GM23338 (cell line): ENCODE measurements around the gene UGT1A4. TPM values are rescaled to one million over a fixed set of nuclear protein-coding genes. Genes with fewer than 3 reads are reported as not detected.

Experiments used
- ATAC-seq: fragments of 200-7000 bp; cut with Tn5 transposase; 3 replicates; pipeline ENCODE4 v1.9.1; 2020
- DNase-seq: peaks from one replicate; pipeline ENCODE4 v3.0.0-alpha.2; 2015; ENCODE audit warnings: low spot score
- H2AFZ ChIP-seq: fragments of 200-600 bp; sonication (generic); 2 replicates; pipeline ENCODE4 v1.8.0; 2016; ENCODE audit warnings: antibody characterized with exemption, mild to moderate bottlenecking, moderate library complexity
- H3F3A ChIP-seq: fragments of 200-600 bp; sonication (generic); replicated peaks from 2 replicates; pipeline ENCODE4 v1.8.0; 2017; ENCODE audit warnings: antibody characterized with exemption, mixed run types, low read depth
- H3K27ac ChIP-seq: fragments of 200-600 bp; sonication (generic); 2 replicates; pipeline ENCODE4 v1.6.1; 2016; ENCODE audit warnings: low read depth
- H3K27me3 ChIP-seq: fragments of 200-600 bp; sonication (generic); 2 replicates; pipeline ENCODE4 v1.8.0; 2016; ENCODE audit warnings: mild to moderate bottlenecking, mixed run types, moderate library complexity; ENCODE audit not compliant: insufficient read depth
- H3K36me3 ChIP-seq: fragments of 200-600 bp; sonication (generic); 2 replicates; pipeline ENCODE4 v1.8.0; 2016; ENCODE audit warnings: mild to moderate bottlenecking; ENCODE audit not compliant: insufficient read depth
- H3K4me1 ChIP-seq: fragments of 200-600 bp; sonication (generic); 2 replicates; pipeline ENCODE4 v1.8.0; 2016; ENCODE audit warnings: mild to moderate bottlenecking, moderate library complexity; ENCODE audit not compliant: insufficient read depth
- H3K4me2 ChIP-seq: fragments of 200-600 bp; sonication (generic); 2 replicates; pipeline ENCODE4 v1.7.1; 2017; ENCODE audit warnings: mixed run types
- H3K4me3 ChIP-seq: fragments of 200-600 bp; sonication (generic); 2 replicates; pipeline ENCODE4 v1.6.1; 2016; ENCODE audit warnings: mixed run types
- H3K79me2 ChIP-seq: fragments of 200-600 bp; sonication (generic); replicated peaks from 2 replicates; pipeline ENCODE4 v1.8.0; 2017; ENCODE audit warnings: mild to moderate bottlenecking; ENCODE audit not compliant: insufficient read depth
- H3K9me2 ChIP-seq: fragments of 200-600 bp; sonication (generic); 2 replicates; pipeline ENCODE4 v1.8.0; 2017; ENCODE audit not compliant: insufficient read depth
- H4K20me1 ChIP-seq: fragments of 200-600 bp; sonication (generic); replicated peaks from 2 replicates; pipeline ENCODE4 v1.8.0; 2017; ENCODE audit warnings: mild to moderate bottlenecking; ENCODE audit not compliant: insufficient read depth
- H3K27ac Mint-ChIP-seq: 2 replicates; pipeline ENCODE4 v1.8.0; 2020; ENCODE audit warnings: inconsistent platforms, mild to moderate bottlenecking, moderate library complexity, mixed read lengths
- H3K27me3 Mint-ChIP-seq: 3 replicates; pipeline ENCODE4 v1.8.0; 2022; ENCODE audit warnings: low read depth, mild to moderate bottlenecking, moderate library complexity, mixed read lengths, inconsistent platforms; ENCODE audit not compliant: insufficient read depth, poor library complexity
- H3K36me3 Mint-ChIP-seq: 3 replicates; pipeline ENCODE4 v1.8.0; 2021; ENCODE audit warnings: low read depth, mild to moderate bottlenecking, inconsistent platforms, moderate library complexity, mixed read lengths
- H3K4me1 Mint-ChIP-seq: 3 replicates; pipeline ENCODE4 v1.8.0; 2020; ENCODE audit warnings: mild to moderate bottlenecking, inconsistent platforms, mixed read lengths
- H3K4me3 Mint-ChIP-seq: 3 replicates; pipeline ENCODE4 v1.8.0; 2021; ENCODE audit warnings: moderate library complexity, mild to moderate bottlenecking, inconsistent platforms, mixed read lengths
- H3K9me3 Mint-ChIP-seq: 3 replicates; pipeline ENCODE4 v1.8.0; 2020; ENCODE audit warnings: moderate library complexity, mild to moderate bottlenecking, inconsistent platforms, mixed read lengths
- ETS1 ChIP-seq: IDR thresholded peaks from 2 replicates; pipeline ENCODE4 v1.6.1; 2016; ENCODE audit warnings: antibody characterized with exemption
- EZH2 ChIP-seq: fragments of 200-600 bp; sonication (generic); IDR thresholded peaks from one replicate; pipeline ENCODE4 v1.8.0; 2017; ENCODE audit warnings: antibody characterized with exemption, mild to moderate bottlenecking, low read depth; ENCODE audit not compliant: unreplicated experiment
- EZH2phosphoT487 ChIP-seq: fragments of 200-600 bp; sonication (generic); IDR thresholded peaks from one replicate; pipeline ENCODE4 v1.8.1; 2018; ENCODE audit warnings: antibody characterized with exemption; ENCODE audit not compliant: unreplicated experiment
- POLR2AphosphoS5 ChIP-seq: IDR thresholded peaks from 2 replicates; pipeline ENCODE4 v1.6.1; 2016; ENCODE audit warnings: antibody characterized with exemption, low read depth
- ZNF462 ChIP-seq: fragments of 250-450 bp; sonication (Bioruptor Pico); IDR thresholded peaks from 2 replicates; pipeline ENCODE4 v1.5.0; 2020; ENCODE audit warnings: mild to moderate bottlenecking, moderate library complexity
- polyA plus RNA-seq: library from polyadenylated mRNA; unstranded; fragments of >200 nt; fragmentation: Nextera tagmentation; extraction: Ambion mirVana; gene quantifications from 2 replicates; pipeline ENCODE4 v1.2.1, GENCODE V29; 2016
- total RNA-seq: library from RNA; depleted of rRNA; stranded (reverse); fragments of >200 nt; shearing (Covaris generic); gene quantifications from 2 replicates; pipeline ENCODE4 v1.2.3, GENCODE V29; 2014

Gene UGT1A4
- total and polyA plus RNA-seq, 2 experiments from 2014 or later = not detected

GRCh38 chr2:233798335-233799086 is 80.0 kb downstream of the UGT1A4 start (continued):
- TF ChIP-seq ZNF462 (CRISPR knock-in tag) (no peak), ETS1 (no peak)

- no peak overlapping the region for H3K4me2 ChIP-seq
- ATAC-seq = no peak
- H3K4me1 Mint-ChIP-seq = no peaks in the 10 kb centered on the region
- no peak overlapping the region for H3K27ac ChIP-seq
- no peak for DNase-seq
- H3K36me3 Mint-ChIP-seq = no peaks in the 10 kb centered on the region; the same call in 2 of the 3 replicates
- no peaks in the 10 kb centered on the region for H4K20me1 ChIP-seq
- no peak overlapping the region for H3K4me3 ChIP-seq
- no peak overlapping the region for H3K27ac Mint-ChIP-seq
- no peaks in the 10 kb centered on the region for H3K36me3 ChIP-seq
- no peaks in the 10 kb centered on the region for H3K79me2 ChIP-seq
- H3K27me3 Mint-ChIP-seq = peaks cover 3% of the 10 kb centered on the region
- H3K4me3 Mint-ChIP-seq = no peak overlapping the region
- H3K4me1 ChIP-seq = no peaks in the 10 kb centered on the region
- no peaks in the 10 kb centered on the region for H3K27me3 ChIP-seq
- no peak overlapping the region for H2AFZ ChIP-seq
- H3K9me2 ChIP-seq = no peaks in the 10 kb centered on the region
- peaks cover 21% of the 10 kb centered on the region for H3K9me3 Mint-ChIP-seq
- H3F3A ChIP-seq = no peaks in the 10 kb centered on the region
- TF ChIP-seq POLR2AphosphoS5 = no peak
- no peak for TF ChIP-seq ETS1
- no peak for TF ChIP-seq EZH2phosphoT487
- TF ChIP-seq EZH2 = no peak
Measured at GRCh38 chr2:233799087-233799665, 80.6 kb downstream of the UGT1A4 start.
